Ovary (tissue), 1 donor: ENCODE measurements around the gene TM4SF20.

ENCODE experiments used
- EP300 ChIP-seq: sonication (generic); formaldehyde crosslinking; IDR thresholded peaks from one replicate; pipeline ENCODE4 v1.6.1; 2017; ENCODE audit warnings: antibody characterized with exemption
- POLR2A ChIP-seq: fragments of 450-650 bp; IDR thresholded peaks from one replicate; pipeline ENCODE4 v1.6.1; 2017; ENCODE audit warnings: antibody characterized with exemption, mild to moderate bottlenecking, moderate library complexity

DNA sequence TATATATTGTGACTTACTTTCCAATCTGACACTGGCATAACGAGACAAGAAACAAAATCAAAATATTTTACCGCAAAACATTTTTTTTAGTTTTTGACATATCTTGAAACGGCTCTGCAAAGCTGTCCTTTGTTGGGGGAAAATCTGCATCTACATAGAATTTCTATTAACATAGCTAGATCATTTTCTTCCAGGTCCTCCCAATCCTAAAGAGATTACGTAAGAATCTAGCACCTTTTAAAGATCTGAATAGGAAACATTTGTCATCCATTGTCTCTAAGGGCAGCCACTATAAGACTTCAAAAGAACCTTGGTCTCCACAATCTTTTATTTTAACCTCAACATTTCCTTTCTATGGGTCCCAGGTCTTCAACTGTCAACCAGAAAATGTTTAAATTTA, 55.3 kb downstream of the TM4SF20 start:
- TF ChIP-seq POLR2A (no peak), EP300 (no peak)
